GM18505 (cell line): ENCODE measurements around the gene ELAPOR2.
"Not testable (repeated sequence)": the region's sequence is repeated elsewhere in the genome, so short reads cannot be mapped to it uniquely, and the experiment has no call there.

Source experiments
- ATAC-seq: cut with Tn5 transposase; IDR thresholded peaks from one replicate; pipeline ENCODE4 v1.9.1; 2021; ENCODE audit not compliant: unreplicated experiment
- POLR2A ChIP-seq: IDR thresholded peaks from 4 replicates; pipeline ENCODE4 v1.6.1; 2011; ENCODE audit warnings: borderline replicate concordance; ENCODE audit not compliant: insufficient read depth, insufficient read length; ENCODE audit errors: extremely low read depth

ELAPOR2 gene

GRCh38 chr7:87067788-87068187 lies 8.3 kb upstream of the ELAPOR2 start:
- no peak for TF ChIP-seq POLR2A
- no peak for ATAC-seq

- no peak for ATAC-seq
- no peak for TF ChIP-seq POLR2A
Observed at GRCh38 chr7:87060288-87060537, 759 bp upstream of the ELAPOR2 start.

GRCh38 chr7:87058744-87059524 lies 520 bp downstream of the ELAPOR2 start:
- TF ChIP-seq POLR2A = no peak
- peak; percentile 57 for ATAC-seq

- no peak for TF ChIP-seq POLR2A
- no peak for ATAC-seq
Observed at GRCh38 chr7:87057210-87057609, 2.2 kb downstream of the ELAPOR2 start.

GRCh38 chr7:87056346-87056745 lies 3.1 kb downstream of the ELAPOR2 start:
- no peak for TF ChIP-seq POLR2A
- no peak for ATAC-seq

- ATAC-seq = no peak
- TF ChIP-seq POLR2A = no peak
Observed at GRCh38 chr7:87048839-87049238, 10.6 kb downstream of the ELAPOR2 start.

GRCh38 chr7:87046456-87046855 lies 13.0 kb downstream of the ELAPOR2 start:
- no peak for ATAC-seq
- TF ChIP-seq POLR2A = no peak

GRCh38 chr7:87044713-87045112 lies 14.7 kb downstream of the ELAPOR2 start:
- not testable (repeated sequence) for ATAC-seq

- not testable (repeated sequence) for ATAC-seq
Observed at GRCh38 chr7:87041586-87041985, 17.9 kb downstream of the ELAPOR2 start.

- ATAC-seq = not testable (repeated sequence)
Observed at GRCh38 chr7:87039691-87040299, 19.7 kb downstream of the ELAPOR2 start.

GRCh38 chr7:87038993-87039690 lies 20.3 kb downstream of the ELAPOR2 start:
- no peak for TF ChIP-seq POLR2A
- ATAC-seq = no peak

- no peak for ATAC-seq
Observed at GRCh38 chr7:87036985-87037384, 22.5 kb downstream of the ELAPOR2 start.

GRCh38 chr7:87032604-87033339 lies 26.7 kb downstream of the ELAPOR2 start:
- no peak for TF ChIP-seq POLR2A
- ATAC-seq = no peak

More at GRCh38 chr7:87036985-87037384, 22.5 kb downstream of the ELAPOR2 start:
- no peak for TF ChIP-seq POLR2A

- ATAC-seq = no peak
Observed at GRCh38 chr7:87029078-87029477, 30.4 kb downstream of the ELAPOR2 start.

GRCh38 chr7:87028636-87029035 lies 30.8 kb downstream of the ELAPOR2 start:
- no peak for ATAC-seq
- TF ChIP-seq POLR2A = no peak

More at GRCh38 chr7:87029078-87029477, 30.4 kb downstream of the ELAPOR2 start:
- TF ChIP-seq POLR2A = no peak
